Osteocyte (in vitro differentiated cells): ENCODE data around the gene KEAP1. TPM values are rescaled to one million over a fixed set of nuclear protein-coding genes. Genes with fewer than 3 reads are reported as not detected.
A peak's percentile ranks its signal among the peaks of the same experiment; 100 is the strongest.
"Not testable (repeated sequence)": the region's sequence is repeated elsewhere in the genome, so short reads cannot be mapped to it uniquely, and the experiment has no call there.

ENCODE experiments used
- DNase-seq: peaks from one replicate; pipeline ENCODE4 v3.0.0; 2021; ENCODE audit warnings: mixed read lengths; ENCODE audit not compliant: unreplicated experiment; ENCODE audit errors: extremely low spot score
- H3K27ac Mint-ChIP-seq: one replicate; pipeline ENCODE4 v1.8.0; 2021; ENCODE audit warnings: mild to moderate bottlenecking, mixed read lengths; ENCODE audit not compliant: unreplicated experiment
- H3K27me3 Mint-ChIP-seq: one replicate; pipeline ENCODE4 v1.8.0; 2021; ENCODE audit warnings: mixed read lengths; ENCODE audit not compliant: unreplicated experiment
- H3K36me3 Mint-ChIP-seq: one replicate; pipeline ENCODE4 v1.8.0; 2021; ENCODE audit warnings: mixed read lengths; ENCODE audit not compliant: unreplicated experiment
- H3K4me1 Mint-ChIP-seq: one replicate; pipeline ENCODE4 v1.8.0; 2021; ENCODE audit warnings: mixed read lengths; ENCODE audit not compliant: unreplicated experiment
- H3K4me3 Mint-ChIP-seq: one replicate; pipeline ENCODE4 v1.8.0; 2021; ENCODE audit warnings: mild to moderate bottlenecking, moderate library complexity, mixed read lengths; ENCODE audit not compliant: unreplicated experiment
- H3K9me3 Mint-ChIP-seq: one replicate; pipeline ENCODE4 v1.8.0; 2021; ENCODE audit warnings: mixed read lengths; ENCODE audit not compliant: unreplicated experiment
- total RNA-seq: library from RNA; stranded (reverse); gene quantifications from 2 replicates; pipeline ENCODE4 v1.2.1, GENCODE V29; 2021
- TF ChIP-seq, protein P1 (sequence below): fragments of 200-600 bp; sonication (generic); IDR thresholded peaks from 2 replicates; pipeline ENCODE4 v1.5.0; 2021; ENCODE audit warnings: antibody characterized with exemption, mild to moderate bottlenecking, moderate library complexity

KEAP1 gene
- total RNA-seq, 1 donor from 2014 or later: 80.1 TPM

DNA sequence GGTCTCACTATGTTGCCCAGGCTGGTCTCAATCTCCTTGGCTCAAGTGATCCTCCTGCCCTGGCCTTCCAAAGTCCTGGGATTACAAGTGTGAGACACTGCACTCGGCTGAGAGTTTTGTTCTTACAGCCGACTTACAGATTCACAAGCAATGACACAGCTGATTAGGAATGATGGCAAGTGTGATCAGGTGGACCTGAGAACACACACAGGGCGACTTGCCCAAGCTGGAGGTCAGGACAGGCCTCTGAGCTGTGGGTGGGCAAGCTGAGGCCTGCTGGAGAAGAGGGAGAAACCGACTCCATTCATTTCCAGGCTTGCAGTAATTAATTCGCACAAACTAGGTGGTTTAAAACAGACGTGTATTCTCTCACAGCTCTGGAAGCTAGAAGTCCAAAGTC lies 32.5 kb upstream of the KEAP1 start:
- no peaks in the 10 kb centered on the region for H3K36me3 Mint-ChIP-seq
- peaks cover 3% of the 10 kb centered on the region for H3K9me3 Mint-ChIP-seq
- H3K4me1 Mint-ChIP-seq: peaks cover 15% of the 10 kb centered on the region
- H3K4me3 Mint-ChIP-seq: no peak overlapping the region
- no peaks in the 10 kb centered on the region for H3K27me3 Mint-ChIP-seq
- no peak overlapping the region for H3K27ac Mint-ChIP-seq
- no peak for DNase-seq
- TF ChIP-seq, protein P1, sequence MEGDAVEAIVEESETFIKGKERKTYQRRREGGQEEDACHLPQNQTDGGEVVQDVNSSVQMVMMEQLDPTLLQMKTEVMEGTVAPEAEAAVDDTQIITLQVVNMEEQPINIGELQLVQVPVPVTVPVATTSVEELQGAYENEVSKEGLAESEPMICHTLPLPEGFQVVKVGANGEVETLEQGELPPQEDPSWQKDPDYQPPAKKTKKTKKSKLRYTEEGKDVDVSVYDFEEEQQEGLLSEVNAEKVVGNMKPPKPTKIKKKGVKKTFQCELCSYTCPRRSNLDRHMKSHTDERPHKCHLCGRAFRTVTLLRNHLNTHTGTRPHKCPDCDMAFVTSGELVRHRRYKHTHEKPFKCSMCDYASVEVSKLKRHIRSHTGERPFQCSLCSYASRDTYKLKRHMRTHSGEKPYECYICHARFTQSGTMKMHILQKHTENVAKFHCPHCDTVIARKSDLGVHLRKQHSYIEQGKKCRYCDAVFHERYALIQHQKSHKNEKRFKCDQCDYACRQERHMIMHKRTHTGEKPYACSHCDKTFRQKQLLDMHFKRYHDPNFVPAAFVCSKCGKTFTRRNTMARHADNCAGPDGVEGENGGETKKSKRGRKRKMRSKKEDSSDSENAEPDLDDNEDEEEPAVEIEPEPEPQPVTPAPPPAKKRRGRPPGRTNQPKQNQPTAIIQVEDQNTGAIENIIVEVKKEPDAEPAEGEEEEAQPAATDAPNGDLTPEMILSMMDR: no peak

DNA sequence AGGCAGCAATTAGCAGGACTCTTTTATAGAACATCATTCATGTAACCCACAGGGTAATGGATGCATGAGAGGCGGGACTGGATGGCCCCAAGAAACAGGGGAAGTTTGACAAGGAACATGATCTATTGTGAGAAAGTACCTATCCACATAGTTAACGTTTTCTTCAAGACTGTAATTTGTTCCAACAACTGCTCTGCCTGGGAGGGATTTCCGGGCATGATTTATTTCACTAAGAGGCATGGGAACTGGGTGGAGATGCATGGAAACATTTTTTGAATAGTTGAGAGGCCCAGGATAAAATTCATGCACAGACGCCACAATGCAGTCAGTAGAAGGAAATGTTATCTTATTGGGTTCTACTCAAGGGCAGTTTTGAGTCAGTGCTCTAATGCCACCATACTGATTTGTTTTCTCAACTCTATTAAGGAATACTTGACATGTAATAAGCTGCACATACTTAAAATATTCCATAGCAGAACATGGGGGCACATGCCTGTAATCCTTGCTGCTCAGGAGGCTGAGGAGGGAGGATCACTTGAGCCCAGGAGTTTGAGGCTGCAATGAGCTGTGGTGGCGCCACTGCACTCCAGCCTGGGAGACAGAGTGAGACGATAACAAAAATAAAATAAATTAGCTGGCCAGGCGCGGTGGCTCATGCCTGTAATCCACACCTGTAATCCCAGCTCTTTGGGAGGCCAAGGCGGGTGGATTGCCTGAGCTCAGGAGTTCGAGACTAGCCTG lies 30.7 kb upstream of the KEAP1 start:
- Mint-ChIP-seq H3K36me3 (no peaks in the 10 kb centered on the region), H3K27me3 (no peaks in the 10 kb centered on the region), H3K9me3 (peaks cover 3% of the 10 kb centered on the region), H3K4me1 (peaks cover 15% of the 10 kb centered on the region), H3K27ac (peak overlapping the region; percentile 79), H3K4me3 (no peak overlapping the region)
- no peak for DNase-seq
- TF ChIP-seq, protein P1: no peak

DNA sequence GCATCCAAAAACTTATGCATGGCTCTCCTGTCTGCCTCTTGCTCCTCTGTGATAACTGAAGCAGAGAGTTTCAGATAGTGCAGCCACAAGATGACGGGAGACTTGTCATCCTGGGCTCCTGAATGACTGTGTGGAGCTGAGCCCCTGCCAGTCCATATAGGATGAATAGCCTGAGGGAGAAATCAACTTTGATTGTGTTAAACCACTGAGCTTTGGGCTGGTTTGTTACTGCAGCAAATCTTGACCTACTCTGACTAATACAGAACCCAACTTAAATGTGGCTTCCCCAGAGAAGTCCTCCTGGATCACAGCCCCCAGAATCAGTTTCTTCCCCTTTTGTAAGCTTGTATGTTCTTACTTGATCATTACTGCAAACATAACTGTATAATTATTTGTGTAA lies 29.3 kb upstream of the KEAP1 start:
- Mint-ChIP-seq H3K4me1 (peaks cover 15% of the 10 kb centered on the region), H3K27ac (peak overlapping the region; percentile 79), H3K27me3 (no peaks in the 10 kb centered on the region), H3K4me3 (no peak overlapping the region), H3K36me3 (no peaks in the 10 kb centered on the region), H3K9me3 (peaks cover 3% of the 10 kb centered on the region)
- TF ChIP-seq, protein P1: no peak
- no peak for DNase-seq

DNA sequence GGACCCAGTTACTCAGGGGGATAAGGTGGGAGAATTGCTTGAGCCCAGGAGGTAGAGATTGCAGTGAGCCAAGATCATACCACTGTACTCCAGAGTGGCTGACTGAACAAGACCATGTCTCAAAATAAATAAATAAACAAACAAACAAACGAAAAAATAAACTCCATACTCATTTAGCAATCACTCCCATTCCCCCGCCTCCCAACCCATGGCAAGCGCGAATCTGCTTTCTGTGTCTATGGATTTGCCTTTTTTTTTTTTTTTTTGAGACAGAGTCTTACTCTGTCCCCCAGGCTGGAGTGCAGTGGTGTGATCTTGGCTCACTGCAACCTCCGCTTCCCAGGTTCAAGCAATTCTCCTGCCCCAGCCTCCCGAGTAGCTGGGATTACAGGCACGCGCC lies 23.7 kb upstream of the KEAP1 start:
- H3K9me3 Mint-ChIP-seq, H3K27ac Mint-ChIP-seq, H3K27me3 Mint-ChIP-seq, H3K4me1 Mint-ChIP-seq, H3K36me3 Mint-ChIP-seq, DNase-seq, H3K4me3 Mint-ChIP-seq: not testable (repeated sequence)

DNA sequence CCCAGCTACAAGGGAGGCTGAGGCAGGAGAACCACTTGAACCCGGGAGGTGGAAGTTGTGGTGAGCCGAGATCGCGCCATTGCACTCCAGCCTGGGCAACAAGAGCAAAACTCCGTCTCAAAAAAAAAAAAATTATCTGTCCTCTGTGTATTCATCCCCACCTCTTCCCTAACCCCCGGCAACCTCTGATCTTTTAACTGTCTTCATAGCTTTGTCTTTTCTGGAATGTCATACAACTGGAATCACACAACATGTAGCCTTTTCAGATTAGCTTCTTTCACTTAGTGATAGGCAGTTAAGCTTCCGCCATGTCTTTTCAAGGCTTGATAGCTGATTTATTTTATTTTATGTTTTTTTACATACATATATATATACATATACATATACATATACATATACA lies 22.5 kb upstream of the KEAP1 start:
- no peak overlapping the region for H3K27ac Mint-ChIP-seq
- H3K9me3 Mint-ChIP-seq: no peaks in the 10 kb centered on the region
- peaks cover 3% of the 10 kb centered on the region for H3K4me1 Mint-ChIP-seq
- no peaks in the 10 kb centered on the region for H3K27me3 Mint-ChIP-seq
- no peak for DNase-seq
- H3K4me3 Mint-ChIP-seq: no peak overlapping the region
- H3K36me3 Mint-ChIP-seq: no peaks in the 10 kb centered on the region
- TF ChIP-seq, protein P1: no peak
